ENCODE results near the gene ALK.

The ALK gene

DNA sequence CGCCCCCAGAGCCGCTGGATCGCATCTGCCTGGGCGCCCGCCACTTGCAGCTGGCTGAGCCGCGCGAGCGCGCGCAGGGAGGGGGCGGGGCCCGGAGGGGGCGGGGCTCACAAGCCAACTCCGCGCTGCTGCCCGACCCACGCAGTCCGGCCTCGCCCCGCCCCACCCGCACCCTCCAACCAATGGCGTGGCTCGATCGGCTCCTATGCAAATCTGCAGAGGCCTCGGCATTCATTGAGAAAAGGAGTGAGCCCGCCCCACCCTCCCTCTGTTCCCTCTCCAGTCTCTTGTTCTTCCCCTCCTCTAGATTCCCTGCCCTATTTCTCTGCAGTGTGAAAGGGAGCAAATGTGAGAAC, at the start of gene ALK:
TSS of gene ALK (minus strand) at position 27 of the 356 bp plus-strand sequence. CDS start 927 bp downstream, outside the sequence.
- peak; percentile 91 to 92 for DNase-seq

DNA sequence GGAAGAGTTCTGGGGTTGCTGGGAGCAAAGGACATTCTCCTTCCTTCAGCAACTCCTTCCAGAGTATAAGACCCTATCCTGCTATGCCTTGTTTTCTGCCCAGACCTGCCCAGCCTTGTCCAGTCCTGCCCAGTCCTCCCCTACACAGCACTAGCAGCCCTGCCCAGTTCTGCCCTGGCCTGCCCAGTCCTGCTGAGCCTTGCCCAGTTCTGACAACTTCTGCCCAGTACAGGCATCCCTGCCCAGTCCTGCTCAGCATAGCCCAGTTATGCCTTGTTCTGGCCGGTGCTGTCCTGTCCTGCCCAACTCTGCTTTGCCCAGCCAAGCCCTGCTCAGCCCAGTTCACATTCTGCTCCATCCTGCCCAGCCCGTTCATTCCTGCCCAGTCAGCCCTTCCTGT, 44.9 kb upstream of the ALK start:
- no peak for DNase-seq

DNA sequence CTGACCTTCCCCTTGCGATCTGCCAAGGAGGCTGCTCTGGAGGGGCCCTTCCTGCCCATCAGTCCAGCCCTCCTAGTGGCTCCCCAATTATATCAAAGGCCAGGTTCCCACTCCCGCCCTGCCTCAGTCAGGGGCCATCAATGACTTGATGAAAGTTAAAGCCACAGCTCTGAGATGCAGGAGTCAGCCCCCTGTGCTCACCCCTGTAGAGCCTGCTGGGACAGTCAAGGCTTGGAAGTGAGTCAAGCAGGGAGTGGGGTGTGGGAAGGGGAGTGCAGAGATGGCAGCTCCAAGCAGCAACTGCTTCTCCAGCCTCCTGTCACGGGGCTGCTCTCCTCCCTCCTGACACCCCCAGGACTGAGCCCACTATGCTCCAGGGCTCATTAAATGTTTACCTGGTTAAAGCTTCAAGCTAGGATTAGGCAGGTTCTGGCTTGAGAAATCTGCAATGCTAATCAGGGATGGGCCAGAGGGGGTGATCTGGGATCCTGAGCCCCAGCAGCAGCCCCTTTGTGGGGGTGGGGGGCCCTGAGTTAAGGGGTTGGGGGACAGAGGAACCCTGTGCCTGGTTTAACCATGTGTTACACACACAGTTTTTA, 42.7 kb upstream of the ALK start:
- DNase-seq, result no peak

DNA sequence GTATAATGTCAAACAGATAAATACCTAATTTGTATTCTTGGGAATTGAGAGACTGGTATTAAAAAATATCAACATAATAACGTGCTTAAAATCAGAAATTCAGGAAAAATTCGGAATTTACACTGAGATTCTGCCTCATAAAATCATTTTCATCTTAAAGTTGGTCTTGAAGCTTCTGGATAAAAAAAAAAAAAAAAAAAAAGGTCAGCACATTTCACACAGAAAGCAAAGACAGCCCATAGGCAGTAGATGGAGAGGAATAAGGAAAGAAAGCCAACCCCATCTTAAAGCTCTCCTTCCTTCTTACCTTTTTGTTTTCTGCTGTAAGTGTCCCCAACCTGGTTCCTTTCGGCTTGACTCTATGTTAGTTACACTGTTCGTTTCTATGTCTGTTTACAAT, 41.5 kb upstream of the ALK start:
- no peak for DNase-seq

DNA sequence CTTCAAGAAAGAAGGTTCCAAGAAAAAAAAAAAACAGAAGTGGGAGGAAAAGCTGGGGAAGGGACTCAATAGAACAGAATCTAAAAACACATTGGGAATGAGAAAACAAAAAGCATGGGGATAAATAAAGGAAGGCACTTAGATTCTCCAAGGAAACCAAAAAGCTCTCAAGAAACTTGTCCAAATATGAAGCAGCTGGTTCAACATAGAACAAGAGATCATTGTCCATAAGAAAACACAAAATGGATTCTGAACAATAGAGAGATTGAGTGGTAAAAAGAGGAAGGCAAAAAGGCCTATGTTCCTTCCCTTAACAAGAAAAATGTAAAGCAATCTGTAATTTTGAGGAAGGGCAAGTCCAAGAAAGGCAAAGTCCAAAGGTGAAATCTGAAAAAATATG, 32.9 kb upstream of the ALK start:
- no peak for DNase-seq

DNA sequence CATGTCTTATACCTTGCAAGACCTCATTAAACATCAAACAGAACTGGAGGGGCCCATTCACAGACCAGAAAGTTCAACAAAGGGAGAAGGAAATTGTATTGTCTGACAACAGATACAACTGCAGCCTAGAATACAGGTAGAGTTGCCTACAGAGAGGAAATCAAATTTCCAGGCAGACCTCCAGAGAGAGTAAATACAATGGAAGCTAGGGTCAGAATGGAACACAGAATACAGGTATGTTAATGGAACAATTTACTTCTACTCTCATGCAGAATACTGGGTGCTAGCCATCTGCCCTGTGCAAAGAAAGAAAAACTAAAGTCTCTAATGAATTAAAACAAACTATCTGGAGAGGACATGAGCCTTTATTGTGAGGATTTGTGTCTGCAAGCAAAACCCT, 31.6 kb upstream of the ALK start:
- DNase-seq, result no peak

DNA sequence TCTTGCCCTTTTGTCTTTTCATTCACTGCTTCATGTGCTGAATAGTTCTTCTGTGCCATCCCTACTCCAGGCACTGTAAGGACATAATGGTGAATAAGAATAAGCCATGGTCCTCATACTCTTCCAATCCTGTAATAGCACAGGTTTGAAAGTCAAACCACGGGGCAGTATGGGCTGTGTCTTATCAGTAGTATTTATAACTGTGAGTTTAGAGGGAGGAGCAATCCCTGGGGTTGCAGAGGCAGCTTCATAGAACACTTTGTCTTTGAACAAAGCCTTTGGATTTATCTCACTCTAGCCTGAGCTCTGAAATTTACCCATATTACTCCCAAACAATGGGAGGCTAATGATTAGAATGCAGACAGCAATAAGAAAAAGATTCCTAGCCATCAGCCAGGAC, 30.2 kb upstream of the ALK start:
- no peak for DNase-seq

DNA sequence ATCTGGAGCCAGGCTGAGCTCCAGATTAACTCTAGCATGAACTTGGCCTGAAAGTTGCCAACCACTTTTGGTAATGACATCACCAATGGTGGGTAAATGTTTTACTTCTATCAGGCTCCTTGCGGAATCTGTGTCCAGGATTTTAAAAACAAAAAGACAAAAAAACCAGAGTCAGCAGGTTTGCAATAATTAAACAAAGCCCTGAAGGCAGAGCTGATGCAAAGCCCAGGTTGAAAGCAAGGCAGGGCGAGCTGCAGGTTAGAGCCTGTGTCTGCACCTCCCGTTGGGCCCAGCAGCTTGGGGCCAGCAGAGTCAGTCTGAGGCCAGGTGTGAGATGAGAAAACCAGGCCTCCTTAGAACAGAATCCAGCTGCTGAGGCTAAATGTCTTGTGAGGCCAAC, 29.1 kb upstream of the ALK start:
- DNase-seq, result no peak

DNA sequence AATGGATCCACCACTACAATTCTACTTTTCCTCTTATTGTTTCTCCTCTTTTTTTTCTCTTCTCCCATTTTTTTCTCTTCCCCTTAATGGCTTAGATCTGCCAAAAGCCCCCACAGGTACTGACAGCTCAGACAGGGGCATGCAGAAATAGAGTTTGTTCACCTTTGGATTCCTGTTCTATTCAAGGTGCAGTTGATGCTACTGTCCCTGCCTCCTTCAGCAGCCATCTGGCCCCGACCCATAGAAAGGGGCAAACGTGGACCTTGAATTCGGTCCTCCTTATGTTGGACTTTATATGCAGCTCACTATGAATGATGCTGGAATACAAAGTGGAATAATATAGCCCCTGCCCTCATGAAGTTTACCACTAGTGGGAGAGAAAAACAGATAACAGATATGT, 27.7 kb upstream of the ALK start:
- no peak for DNase-seq

DNA sequence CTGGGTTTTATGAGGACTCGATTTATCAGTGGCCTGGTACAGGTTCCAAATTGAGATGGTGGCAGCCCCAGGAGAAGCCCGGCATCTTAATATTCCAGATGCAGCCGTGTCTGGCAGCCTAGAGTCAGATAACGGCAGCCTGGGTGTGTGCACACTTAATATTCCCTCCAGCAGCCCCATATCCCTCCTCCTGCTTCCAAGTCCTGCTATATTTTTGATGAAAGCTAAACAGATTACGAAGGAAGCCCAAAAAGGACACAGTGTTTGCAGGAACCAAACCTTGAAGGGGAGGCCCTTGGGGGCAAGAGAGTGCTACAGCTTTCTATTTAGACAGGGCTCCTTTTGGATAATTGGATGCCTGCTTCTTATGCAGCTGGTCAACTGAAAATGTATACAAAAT, 25.1 kb upstream of the ALK start:
- DNase-seq, result no peak

DNA sequence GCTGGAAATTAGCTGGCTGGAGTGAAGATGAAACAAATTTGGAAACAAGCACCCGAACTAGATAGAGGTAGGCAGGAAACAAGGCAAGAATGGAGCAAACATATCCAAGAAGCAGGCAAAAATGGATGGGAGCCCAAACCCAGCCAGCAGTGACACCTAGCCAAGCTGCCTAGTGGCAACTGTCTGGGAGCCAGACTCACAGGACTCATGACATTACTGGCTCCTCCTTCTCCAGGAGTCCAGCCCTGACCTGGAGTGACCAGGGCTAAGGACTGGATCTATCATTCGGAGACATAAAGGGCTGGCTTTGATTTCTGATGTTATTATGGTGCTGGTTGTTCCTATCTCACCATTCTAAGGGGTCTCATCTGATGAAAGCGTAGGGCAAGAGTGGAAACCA, 21.3 kb upstream of the ALK start:
- DNase-seq, result no peak

DNA sequence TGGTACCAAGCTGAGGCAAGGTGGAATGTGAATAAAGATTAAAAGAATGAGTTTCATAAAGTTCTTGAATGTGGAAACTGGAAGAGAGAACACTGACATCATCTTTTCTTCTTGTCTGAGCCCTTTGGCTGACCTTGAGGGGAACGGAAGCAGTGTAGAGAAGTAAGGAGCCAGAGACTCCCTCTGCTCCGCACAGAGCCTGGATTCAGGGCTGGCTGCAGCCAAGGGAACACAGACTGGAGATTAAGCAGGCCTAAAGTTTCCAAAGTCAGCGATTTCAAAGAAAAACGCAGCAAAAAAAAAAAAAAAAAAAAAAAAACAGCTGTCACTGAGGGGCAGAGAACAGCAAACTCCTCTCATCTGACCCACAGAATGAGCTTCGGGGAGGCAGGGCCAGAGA, 19.3 kb upstream of the ALK start:
- no peak for DNase-seq

DNA sequence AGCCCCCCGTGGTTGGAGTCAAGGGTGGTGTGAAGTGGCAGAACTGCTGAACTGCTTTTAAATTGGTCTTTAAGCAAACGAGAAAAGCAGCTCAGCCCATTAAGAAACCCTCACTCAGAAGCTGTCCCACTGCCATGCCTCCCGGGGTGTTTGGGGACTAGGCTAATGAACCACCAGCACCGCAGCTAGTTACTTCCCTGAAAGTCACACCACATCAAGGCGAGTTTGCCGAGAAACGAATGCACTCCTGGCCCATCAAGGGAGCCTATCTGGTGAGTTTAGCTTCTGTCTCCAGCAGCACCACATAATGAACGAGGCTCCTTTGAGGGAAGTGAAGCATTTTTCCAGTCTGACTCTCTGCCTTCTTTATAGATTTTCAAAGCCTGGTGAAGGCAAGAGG, 14.6 kb upstream of the ALK start:
- no peak for DNase-seq

DNA sequence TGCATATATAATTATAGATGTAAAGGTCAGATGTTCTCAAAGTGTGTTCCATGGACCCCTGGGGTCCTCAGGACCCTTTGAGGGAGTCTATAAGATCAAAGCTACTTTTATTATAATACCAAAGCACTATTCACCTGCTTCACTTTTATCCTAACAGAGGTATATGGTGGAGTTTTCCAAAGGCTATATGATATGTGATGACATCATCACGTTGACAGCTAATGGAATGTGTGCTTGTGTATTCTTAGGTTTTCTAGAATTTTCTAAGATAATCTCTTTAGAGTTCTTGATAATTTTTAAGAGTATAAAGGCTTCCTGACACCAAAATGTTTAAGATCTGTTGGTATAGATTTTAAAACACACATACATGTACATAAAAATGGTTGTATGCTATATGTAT, 10.4 kb upstream of the ALK start:
- DNase-seq, result no peak

DNA sequence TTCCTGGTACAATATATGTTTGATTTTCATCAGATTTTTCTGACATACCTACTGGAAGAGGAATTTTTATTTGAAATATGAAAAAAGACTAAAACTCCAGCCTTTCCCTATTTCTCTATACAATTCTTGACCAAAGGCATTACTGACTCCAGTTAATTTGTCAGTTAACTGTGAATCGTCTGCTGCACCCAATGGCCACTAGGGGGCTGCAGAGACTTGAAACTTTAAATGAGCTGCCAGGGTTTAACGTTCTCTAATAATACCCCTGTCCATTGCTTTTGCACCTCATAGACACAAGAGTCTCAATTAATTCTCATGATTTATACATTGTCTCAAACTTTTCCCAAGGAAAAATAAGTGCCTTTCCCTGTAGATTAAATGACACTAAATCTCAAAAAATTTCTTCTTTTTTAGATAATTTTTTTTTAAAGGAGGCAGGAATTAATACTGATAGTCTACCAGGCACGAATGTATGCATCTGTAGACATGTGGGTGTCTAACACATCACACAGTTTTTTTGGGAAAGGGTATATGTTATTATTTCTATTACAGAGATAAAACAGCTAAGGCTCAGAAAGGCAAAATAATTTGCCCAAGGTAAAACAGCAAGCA, 1.8 kb upstream of the ALK start:
- peak; percentile 58 to 73 for DNase-seq

DNA sequence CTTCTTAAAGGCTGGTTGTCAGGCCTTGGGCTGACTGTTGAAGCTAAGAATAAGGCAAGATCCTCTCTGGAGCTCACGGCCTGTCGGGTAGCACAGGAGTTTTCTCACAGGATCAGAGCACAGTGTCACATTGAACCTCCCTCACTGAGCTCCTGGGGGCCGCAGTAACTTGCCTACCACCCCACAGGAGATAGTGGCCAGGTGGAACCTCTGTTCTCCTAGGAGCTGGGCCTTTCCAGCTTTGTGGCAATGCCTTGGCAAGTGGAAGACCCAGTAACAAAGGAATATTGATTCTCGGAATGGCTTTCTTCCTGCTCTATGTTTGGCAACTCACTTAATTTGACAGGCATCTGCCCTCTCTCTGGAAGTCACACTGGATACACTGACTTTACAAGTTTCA, 1.2 kb upstream of the ALK start:
- no peak for DNase-seq

DNA sequence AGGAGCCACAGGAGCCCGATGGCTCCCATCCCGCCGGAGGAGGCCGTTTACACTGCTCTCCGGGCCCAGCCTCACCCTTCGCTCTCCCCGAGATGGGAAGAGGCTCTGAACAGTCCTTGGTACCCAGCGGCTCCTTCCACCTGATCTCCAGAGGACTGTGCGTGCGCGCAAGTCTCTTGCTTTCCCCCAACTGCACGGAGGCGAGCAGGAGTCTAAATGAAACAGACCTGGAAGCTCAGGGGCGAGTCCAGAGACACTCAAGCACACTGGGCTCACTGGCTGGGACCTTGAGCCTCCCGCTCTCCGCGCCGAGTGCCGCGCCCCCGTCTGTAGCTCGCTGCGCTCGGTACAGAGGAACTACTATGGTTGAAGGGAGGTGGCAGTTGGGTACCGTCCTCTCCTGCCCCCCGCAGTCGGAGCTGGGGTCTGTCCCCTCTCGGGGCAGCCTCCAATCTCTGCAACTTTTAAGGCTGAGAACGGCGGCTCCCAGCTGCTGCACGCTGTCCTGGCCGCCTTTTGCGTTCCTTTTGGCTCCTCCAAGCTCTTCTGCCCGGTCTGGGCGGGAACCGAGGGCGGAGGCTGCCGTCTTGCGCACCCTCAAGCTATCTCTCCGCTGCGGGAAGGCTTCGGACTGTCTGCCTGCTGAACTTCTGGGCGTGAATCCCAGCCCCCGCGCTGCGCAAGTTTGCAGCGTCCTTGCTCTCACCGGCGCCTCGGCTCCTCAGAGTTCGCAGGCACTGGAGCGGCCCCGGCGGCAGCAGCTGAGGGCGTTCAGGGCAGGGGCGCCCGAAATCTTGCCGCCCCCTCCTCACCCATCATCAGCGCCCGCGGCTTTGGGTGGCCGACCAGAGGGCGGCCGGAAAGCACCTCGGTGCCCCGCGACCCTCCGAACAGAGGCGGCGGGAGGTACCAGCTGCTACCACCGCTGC, 491 bp downstream of the ALK start:
- peak in 1 of 2 experiments; percentile 18 for DNase-seq

DNA sequence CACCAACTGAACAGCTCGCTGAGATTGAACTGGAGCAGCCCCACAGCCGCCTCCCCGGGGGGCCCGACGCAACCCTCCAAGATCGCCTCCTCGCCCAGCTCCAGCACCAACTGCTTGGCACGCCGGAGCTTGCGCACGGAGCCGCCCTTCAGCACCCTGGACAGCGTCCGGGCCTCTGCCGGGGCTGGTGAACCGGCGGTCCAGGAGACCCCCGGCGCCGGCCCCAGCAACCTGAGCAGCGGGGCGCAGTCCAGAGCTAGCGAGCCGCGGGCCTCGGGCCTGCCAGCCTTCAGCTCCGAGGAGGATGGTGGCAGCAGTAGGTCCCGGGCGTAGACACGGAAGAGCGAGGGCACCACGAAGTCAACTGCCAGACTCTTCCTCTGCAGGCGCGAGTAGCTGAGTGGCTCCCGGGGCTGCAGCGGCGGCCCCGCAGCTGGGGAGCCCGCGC, 1.2 kb downstream of the ALK start:
- DNase-seq, result peak; percentile 12 to 22

DNA sequence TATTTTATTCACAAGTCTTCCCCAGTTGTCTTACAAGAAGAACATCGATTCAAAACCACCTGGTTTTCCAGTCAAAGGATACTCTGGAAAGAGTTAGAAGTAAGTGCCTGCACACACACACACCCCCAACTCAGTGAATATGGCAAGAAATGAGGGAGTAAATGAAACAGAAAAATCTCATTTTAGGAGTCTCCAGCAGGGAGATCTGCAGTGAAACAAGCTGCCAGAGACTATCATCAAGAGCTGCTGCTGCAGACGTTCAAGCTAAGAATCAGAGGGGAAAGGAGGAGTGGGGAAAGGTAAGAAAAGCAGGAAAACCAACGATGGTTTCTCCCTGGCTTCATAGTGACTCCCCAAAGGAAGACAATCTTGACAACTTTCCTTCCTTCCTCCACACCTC, 2.4 kb downstream of the ALK start:
- no peak for DNase-seq

DNA sequence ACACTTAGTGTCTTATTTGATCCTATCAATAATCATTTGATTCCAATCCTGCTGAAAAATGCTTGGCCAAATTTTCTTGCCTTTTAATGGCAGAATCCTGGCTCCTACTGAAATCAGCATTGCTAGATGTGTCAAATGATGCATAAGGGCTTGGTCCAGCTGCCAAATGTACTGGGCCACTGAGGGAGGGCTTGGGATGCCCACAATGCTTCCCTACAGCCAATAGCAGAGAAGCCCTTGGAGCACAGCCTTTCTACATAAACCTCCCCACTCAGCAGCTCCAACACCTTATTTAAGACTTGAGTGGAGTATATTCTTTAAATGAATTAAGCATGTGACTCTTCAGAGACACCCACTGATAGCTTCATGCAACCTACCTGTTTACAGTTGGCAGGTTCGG, 3.6 kb downstream of the ALK start:
- no peak for DNase-seq

DNA sequence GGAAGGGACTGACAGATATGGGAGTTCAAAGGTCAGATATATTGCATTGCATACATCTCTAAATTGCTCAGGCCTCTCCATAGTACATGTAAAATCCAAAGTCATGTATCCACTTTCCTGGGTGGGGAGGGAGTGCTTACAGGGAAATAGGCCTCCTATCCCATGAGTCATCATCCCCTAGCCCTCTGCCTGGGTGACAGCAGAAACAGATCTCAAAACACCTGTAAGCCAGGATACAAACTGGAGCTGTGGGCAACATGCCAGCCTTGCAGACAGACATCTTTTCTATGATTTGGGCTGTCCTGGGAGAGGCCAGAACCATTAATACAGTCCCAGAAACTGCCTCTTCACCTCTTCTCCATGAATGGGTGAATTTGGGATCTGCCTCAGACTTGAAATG, 4.8 kb downstream of the ALK start:
- DNase-seq, result no peak

DNA sequence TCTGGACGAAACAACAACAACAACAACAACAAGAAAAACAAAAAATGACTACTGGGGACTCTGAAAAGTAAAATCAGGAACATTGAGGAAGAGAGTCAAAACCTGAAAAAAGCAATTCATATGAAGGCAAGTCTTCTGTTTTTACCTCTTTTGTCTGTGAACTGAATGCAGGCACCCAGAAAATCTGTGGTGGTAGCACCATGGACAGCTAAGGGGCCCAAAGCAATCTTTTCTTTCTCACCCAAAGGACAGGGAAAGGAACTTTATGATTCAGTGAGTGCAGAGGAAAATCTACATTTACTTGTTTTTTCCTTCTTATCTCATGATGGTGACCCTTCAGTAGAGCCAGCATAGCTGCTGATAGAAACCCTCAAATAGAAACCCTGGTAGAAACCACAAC, 10.4 kb downstream of the ALK start:
- no peak for DNase-seq

DNA sequence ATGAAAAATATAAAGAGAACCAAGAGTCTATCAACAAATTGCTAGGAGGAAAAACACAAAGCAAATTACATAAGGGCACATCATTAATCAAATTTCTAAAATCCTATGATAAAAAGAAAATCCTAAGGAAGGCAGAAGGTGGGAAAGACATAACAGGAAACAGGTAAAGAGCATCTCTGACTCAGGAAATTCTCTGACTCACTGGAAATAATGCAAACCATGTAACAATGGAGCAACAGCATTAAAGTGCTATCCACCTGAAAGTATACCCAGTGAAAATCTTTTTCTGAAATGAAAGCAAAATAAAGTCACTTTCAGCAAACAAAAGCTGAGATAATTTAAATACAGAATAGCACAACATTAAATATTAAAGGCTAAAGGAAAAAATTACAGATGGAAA, 10.9 kb downstream of the ALK start:
- no peak for DNase-seq

DNA sequence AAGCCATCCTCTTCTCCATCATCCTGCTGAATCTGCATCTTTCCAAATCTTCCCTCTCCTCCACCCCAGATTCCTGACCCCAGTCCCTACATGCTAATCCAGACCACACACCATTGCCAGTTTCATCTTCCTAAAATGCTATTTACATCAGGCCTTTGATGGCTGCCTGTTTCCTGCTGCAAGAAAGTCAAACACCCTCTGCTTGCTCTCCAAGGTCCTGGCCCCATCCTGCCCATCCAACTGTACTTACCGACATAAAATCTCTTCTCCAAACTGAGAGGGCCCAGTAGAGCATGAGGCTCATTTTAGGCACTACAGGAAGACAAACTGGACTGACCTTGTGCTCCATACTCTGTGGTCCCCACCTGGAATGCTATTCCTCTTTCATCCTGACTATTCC, 19.0 kb downstream of the ALK start:
- DNase-seq, result no peak
